SK-N-SH (cell line): Measurements from ENCODE around the gene CYP2C8.

ENCODE experiments used
- CHD2 ChIP-seq: fragments of 150-350 bp; IDR thresholded peaks from 2 replicates; pipeline ENCODE4 v1.6.1; 2018; ENCODE audit warnings: low read length; ENCODE audit not compliant: partially characterized antibody
- CTCF ChIP-seq: fragments of 200-600 bp; sonication (generic); IDR thresholded peaks from 2 replicates; pipeline ENCODE4 v1.6.1; 2017; ENCODE audit warnings: antibody characterized with exemption, mild to moderate bottlenecking, moderate library complexity
- EZH2phosphoT487 ChIP-seq: fragments of 200-600 bp; sonication (generic); IDR thresholded peaks from 2 replicates; pipeline ENCODE4 v1.6.1; 2017; ENCODE audit warnings: low read depth, mixed run types, mild to moderate bottlenecking, antibody characterized with exemption, moderate library complexity, borderline replicate concordance
- FOXJ3 ChIP-seq: sonication (generic); formaldehyde crosslinking; IDR thresholded peaks from 2 replicates; pipeline ENCODE4 v1.5.1; 2020; ENCODE audit warnings: mild to moderate bottlenecking, missing genetic modification reagents
- GATA2 ChIP-seq: sonication (generic); formaldehyde crosslinking; IDR thresholded peaks from 2 replicates; pipeline ENCODE4 v1.5.0; 2020; ENCODE audit warnings: mild to moderate bottlenecking, missing genetic modification reagents
- RCOR1 ChIP-seq: fragments of 150-350 bp; IDR thresholded peaks from 2 replicates; pipeline ENCODE4 v1.6.1; 2017; ENCODE audit warnings: antibody characterized with exemption, low read length
- TCF12 ChIP-seq: IDR thresholded peaks from 2 replicates; pipeline ENCODE4 v1.4.0; 2012

- TF ChIP-seq CTCF, result no peak
- TF ChIP-seq GATA2, result no peak
- TF ChIP-seq RCOR1, result no peak
- no peak for TF ChIP-seq CHD2
- no peak for TF ChIP-seq FOXJ3 (CRISPR knock-in tag)
- no peak for TF ChIP-seq EZH2phosphoT487
- no peak for TF ChIP-seq TCF12
These were observed 80.1 kb downstream of the CYP2C8 start for GRCh38 chr10:94989192-94989591.
